ENCODE results near the gene ACE2. TPM values are rescaled to one million over a fixed set of nuclear protein-coding genes. Genes with fewer than 3 reads are reported as not detected.

The ACE2 gene
- polyA plus RNA-seq, 3 donors, result not detected

DNA sequence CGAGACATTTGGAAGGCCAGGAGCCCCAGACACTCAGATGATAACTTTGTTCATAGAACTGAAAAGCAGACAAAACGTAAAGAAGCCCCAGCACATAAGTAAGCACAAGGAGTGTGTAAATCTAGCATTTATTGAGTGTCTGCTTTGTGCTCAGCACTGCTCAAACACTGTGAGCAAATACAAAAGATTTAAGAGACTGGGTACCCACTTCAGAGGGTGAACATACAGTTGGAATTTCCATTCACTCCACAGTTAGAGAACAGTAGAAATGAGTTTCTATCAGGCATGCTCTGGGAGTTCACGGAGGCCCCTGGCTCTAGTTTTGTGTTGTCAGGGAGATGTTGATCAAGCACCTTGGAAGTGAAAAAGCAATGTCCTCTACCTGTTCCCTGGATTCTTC is 39.8 kb downstream of the ACE2 start:
- Histone ChIP-seq H3K9me3 (replicated peaks in 1 of 2; ENCODE audit: control insufficient read depth in 1 of 2, insufficient read depth in 1 of 2, low read length in 2 of 2) (no peaks in the 10 kb centered on the region), H3K9ac (ENCODE audit: insufficient read depth, low read length, poor library complexity, severe bottlenecking) (no peak overlapping the region), H3K36me3 (replicated peaks in 1 of 2; ENCODE audit: control insufficient read depth in 1 of 2, insufficient read depth in 2 of 2, low read length in 2 of 2) (no peaks in the 10 kb centered on the region), H3K27ac (ENCODE audit: low read depth in 1 of 2, low read length in 2 of 2) (no peak overlapping the region), H3K79me2 (ENCODE audit: insufficient read depth, low read length) (no peaks in the 10 kb centered on the region), H4K20me1 (ENCODE audit: insufficient read depth, low read length) (no peaks in the 10 kb centered on the region), H3K4me1 (ENCODE audit: control insufficient read depth in 1 of 2, insufficient read depth in 2 of 2, low read length in 2 of 2) (no peaks in the 10 kb centered on the region), H3K4me3 (replicated peaks in 1 of 3; ENCODE audit: low read depth in 2 of 3, low read length in 3 of 3) (no peak overlapping the region), H3K27me3 (ENCODE audit: control insufficient read depth in 2 of 2, insufficient read depth in 2 of 2, low read length in 2 of 2) (peaks cover 0 to 62% of the 10 kb centered on the region in 2 donors), H2AFZ (ENCODE audit: insufficient read depth, low read depth, low read length, poor library complexity, severe bottlenecking) (no peak overlapping the region), H3K4me2 (replicated peaks; ENCODE audit: extremely low read depth, low read length, poor library complexity, severe bottlenecking) (no peak overlapping the region)
- WGBS (ENCODE audit: insufficient coverage), result no CpG with 5 or more reads among the region's 3 CpGs
- intact Hi-C loops (cut with micrococcal nuclease), result no loop called here
- DNase-seq, result no peak
- Mint-ChIP-seq H3K27me3 (ENCODE audit: low read depth in 3 of 3) (peaks cover 1 to 39% (median 2%) of the 10 kb centered on the region in 3 donors), H3K9me3 (no peaks in the 10 kb centered on the region), H3K4me1 (peaks cover 4% of the 10 kb centered on the region), H3K27ac (no peak overlapping the region), H3K36me3 (no peaks in the 10 kb centered on the region), H3K4me3 (no peak overlapping the region)
- TF ChIP-seq, protein P1, sequence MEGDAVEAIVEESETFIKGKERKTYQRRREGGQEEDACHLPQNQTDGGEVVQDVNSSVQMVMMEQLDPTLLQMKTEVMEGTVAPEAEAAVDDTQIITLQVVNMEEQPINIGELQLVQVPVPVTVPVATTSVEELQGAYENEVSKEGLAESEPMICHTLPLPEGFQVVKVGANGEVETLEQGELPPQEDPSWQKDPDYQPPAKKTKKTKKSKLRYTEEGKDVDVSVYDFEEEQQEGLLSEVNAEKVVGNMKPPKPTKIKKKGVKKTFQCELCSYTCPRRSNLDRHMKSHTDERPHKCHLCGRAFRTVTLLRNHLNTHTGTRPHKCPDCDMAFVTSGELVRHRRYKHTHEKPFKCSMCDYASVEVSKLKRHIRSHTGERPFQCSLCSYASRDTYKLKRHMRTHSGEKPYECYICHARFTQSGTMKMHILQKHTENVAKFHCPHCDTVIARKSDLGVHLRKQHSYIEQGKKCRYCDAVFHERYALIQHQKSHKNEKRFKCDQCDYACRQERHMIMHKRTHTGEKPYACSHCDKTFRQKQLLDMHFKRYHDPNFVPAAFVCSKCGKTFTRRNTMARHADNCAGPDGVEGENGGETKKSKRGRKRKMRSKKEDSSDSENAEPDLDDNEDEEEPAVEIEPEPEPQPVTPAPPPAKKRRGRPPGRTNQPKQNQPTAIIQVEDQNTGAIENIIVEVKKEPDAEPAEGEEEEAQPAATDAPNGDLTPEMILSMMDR (IDR thresholded peaks at IDR 0.05), result no peak

DNA sequence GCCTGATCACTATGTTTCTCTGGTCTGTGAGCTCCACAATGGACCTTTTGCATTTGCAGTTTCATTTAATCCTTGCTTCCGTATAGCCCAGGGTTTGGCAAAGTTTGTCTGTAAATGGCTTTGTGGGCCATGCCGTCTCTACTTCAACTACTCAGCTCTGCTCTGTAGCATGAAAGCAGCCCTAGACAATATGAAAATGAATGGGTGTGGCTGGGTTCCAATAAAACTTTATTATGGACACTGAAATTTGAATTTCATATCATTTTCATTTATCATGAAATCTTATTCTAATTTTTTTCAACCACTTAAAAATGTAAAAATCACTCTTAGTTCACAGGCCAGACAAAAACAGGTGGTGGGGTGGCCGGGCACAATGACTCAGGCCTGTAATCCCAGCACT is 41.5 kb downstream of the ACE2 start:
- H3K4me1 ChIP-seq (ENCODE audit: control insufficient read depth in 1 of 2, insufficient read depth in 2 of 2, low read length in 2 of 2), result no peaks in the 10 kb centered on the region
- H3K27ac Mint-ChIP-seq, result no peak overlapping the region
- H3K27ac ChIP-seq (ENCODE audit: low read depth in 1 of 2, low read length in 2 of 2), result no peak overlapping the region
- no peaks in the 10 kb centered on the region for H3K36me3 Mint-ChIP-seq
- H3K27me3 Mint-ChIP-seq (ENCODE audit: low read depth in 3 of 3), result peaks cover 0 to 27% (median 0%) of the 10 kb centered on the region in 3 donors
- TF ChIP-seq, protein P1 (IDR thresholded peaks at IDR 0.05), result no peak
- no peaks in the 10 kb centered on the region for H4K20me1 ChIP-seq (ENCODE audit: insufficient read depth, low read length)
- no peak overlapping the region for H3K4me3 ChIP-seq (replicated peaks in 1 of 3; ENCODE audit: low read depth in 2 of 3, low read length in 3 of 3)
- no peaks in the 10 kb centered on the region for H3K9me3 Mint-ChIP-seq
- no peaks in the 10 kb centered on the region for H3K36me3 ChIP-seq (replicated peaks in 1 of 2; ENCODE audit: control insufficient read depth in 1 of 2, insufficient read depth in 2 of 2, low read length in 2 of 2)
- H3K4me2 ChIP-seq (replicated peaks; ENCODE audit: extremely low read depth, low read length, poor library complexity, severe bottlenecking), result no peak overlapping the region
- H3K4me1 Mint-ChIP-seq, result no peaks in the 10 kb centered on the region
- intact Hi-C loops (cut with micrococcal nuclease), result no loop called here
- no CpG with 5 or more reads among the region's 3 CpGs for WGBS (ENCODE audit: insufficient coverage)
- DNase-seq, result no peak
- H3K4me3 Mint-ChIP-seq, result no peak overlapping the region
- H3K9ac ChIP-seq (ENCODE audit: insufficient read depth, low read length, poor library complexity, severe bottlenecking), result no peak overlapping the region
- H3K79me2 ChIP-seq (ENCODE audit: insufficient read depth, low read length), result no peaks in the 10 kb centered on the region
- no peaks in the 10 kb centered on the region for H3K9me3 ChIP-seq (replicated peaks in 1 of 2; ENCODE audit: control insufficient read depth in 1 of 2, insufficient read depth in 1 of 2, low read length in 2 of 2)
- no peak overlapping the region for H2AFZ ChIP-seq (ENCODE audit: insufficient read depth, low read depth, low read length, poor library complexity, severe bottlenecking)
- H3K27me3 ChIP-seq (ENCODE audit: control insufficient read depth in 2 of 2, insufficient read depth in 2 of 2, low read length in 2 of 2), result peaks cover 0 to 60% of the 10 kb centered on the region in 2 donors
